CD14-positive monocyte (primary cell): Measurements from ENCODE around the gene NUTM2G. TPM values are rescaled to one million over a fixed set of nuclear protein-coding genes. Genes with fewer than 3 reads are reported as not detected.
"Not testable (repeated sequence)": the region's sequence is repeated elsewhere in the genome, so short reads cannot be mapped to it uniquely, and the experiment has no call there.

Experiments used
- DNase-seq, 3 donors: peaks; one replicate each; pipeline ENCODE4 v3.0.0-alpha.2; 2011 to 2022
- H2AFZ ChIP-seq: 2 replicates; pipeline ENCODE4 v1.6.0; 2012; ENCODE audit warnings: mild to moderate bottlenecking, low read depth, low read length, inconsistent platforms; ENCODE audit not compliant: insufficient read depth, poor library complexity, severe bottlenecking
- H3K27ac ChIP-seq, 2 donors: 1 replicate in 1 of 2; 2 replicates in 1 of 2; pipeline ENCODE4 v1.5.1; 2012 to 2013; ENCODE audit warnings: low read length in 2 of 2, control low read depth in 1 of 2, inconsistent platforms in 1 of 2, low read depth in 1 of 2, mild to moderate bottlenecking in 1 of 2
- H3K27me3 ChIP-seq, 2 donors: one replicate each; pipeline versions ENCODE4 v1.6.0 to v1.6.1; 2011 to 2013; ENCODE audit warnings: low read length in 2 of 2; ENCODE audit not compliant: control insufficient read depth in 2 of 2, insufficient read depth in 2 of 2
- H3K36me3 ChIP-seq, 2 donors: replicated peaks in 1 of 2; 1 replicate in 1 of 2; 2 replicates in 1 of 2; pipeline versions ENCODE4 v1.5.1 to v1.6.1; 2012 to 2013; ENCODE audit warnings: low read length in 2 of 2, control low read depth in 1 of 2, inconsistent platforms in 1 of 2, mild to moderate bottlenecking in 1 of 2; ENCODE audit not compliant: insufficient read depth in 2 of 2, control insufficient read depth in 1 of 2
- H3K4me1 ChIP-seq, 2 donors: 1 replicate in 1 of 2; 2 replicates in 1 of 2; pipeline versions ENCODE4 v1.5.1 to v1.6.1; 2012 to 2013; ENCODE audit warnings: low read length in 2 of 2, control low read depth in 1 of 2, inconsistent platforms in 1 of 2, mild to moderate bottlenecking in 1 of 2, moderate library complexity in 1 of 2; ENCODE audit not compliant: insufficient read depth in 2 of 2, control insufficient read depth in 1 of 2
- H3K4me2 ChIP-seq: replicated peaks from 2 replicates; pipeline ENCODE3; 2012; ENCODE audit warnings: low read length, moderate library complexity, mild to moderate bottlenecking; ENCODE audit not compliant: poor library complexity, severe bottlenecking; ENCODE audit errors: extremely low read depth
- H3K4me3 ChIP-seq, 3 experiments: fragments of 200-600 bp in 1 of 3; sonication (generic) in 1 of 3; replicated peaks in 1 of 3; 1 replicate in 2 of 3; 2 replicates in 1 of 3; pipeline ENCODE4 v1.5.1; 2011 to 2013; ENCODE audit warnings: low read length in 3 of 3, mild to moderate bottlenecking in 3 of 3, control low read depth in 2 of 3, low read depth in 2 of 3, inconsistent platforms in 1 of 3, moderate library complexity in 1 of 3
- H3K79me2 ChIP-seq: 2 replicates; pipeline ENCODE4 v1.6.0; 2012; ENCODE audit warnings: mild to moderate bottlenecking, control low read depth, inconsistent platforms, low read length, moderate library complexity; ENCODE audit not compliant: insufficient read depth
- H3K9ac ChIP-seq: 2 replicates; pipeline ENCODE4 v1.6.0; 2017; ENCODE audit warnings: low read length, mild to moderate bottlenecking; ENCODE audit not compliant: insufficient read depth, poor library complexity, severe bottlenecking
- H3K9me3 ChIP-seq, 2 donors: replicated peaks in 1 of 2; 1 replicate in 1 of 2; 2 replicates in 1 of 2; pipeline versions ENCODE4 v1.5.1 to v1.6.1; 2012 to 2013; ENCODE audit warnings: low read length in 2 of 2, control low read depth in 1 of 2; ENCODE audit not compliant: control insufficient read depth in 1 of 2, insufficient read depth in 1 of 2
- H4K20me1 ChIP-seq: 2 replicates; pipeline ENCODE4 v1.6.0; 2012; ENCODE audit warnings: mild to moderate bottlenecking, low read length, control low read depth, moderate library complexity; ENCODE audit not compliant: insufficient read depth
- H3K27ac Mint-ChIP-seq, 7 donors: one replicate each; pipeline ENCODE4 v1.8.0; 2020; ENCODE audit warnings: mild to moderate bottlenecking in 7 of 7, mixed read lengths in 7 of 7, moderate library complexity in 6 of 7, inconsistent platforms in 2 of 7
- H3K27me3 Mint-ChIP-seq, 3 donors: one replicate each; pipeline ENCODE4 v1.8.0; 2021 to 2022; ENCODE audit warnings: low read depth in 3 of 3, mild to moderate bottlenecking in 3 of 3, mixed read lengths in 3 of 3, moderate library complexity in 3 of 3, inconsistent platforms in 1 of 3
- H3K36me3 Mint-ChIP-seq, 2 donors: one replicate each; pipeline ENCODE4 v1.8.0; 2020; ENCODE audit warnings: mixed read lengths in 2 of 2, inconsistent platforms in 1 of 2, mild to moderate bottlenecking in 1 of 2
- H3K4me1 Mint-ChIP-seq: one replicate; pipeline ENCODE4 v1.8.0; 2020; ENCODE audit warnings: mild to moderate bottlenecking, mixed read lengths
- H3K4me3 Mint-ChIP-seq, 2 donors: one replicate each; pipeline ENCODE4 v1.8.0; 2020; ENCODE audit warnings: mild to moderate bottlenecking in 2 of 2, mixed read lengths in 2 of 2, moderate library complexity in 1 of 2
- H3K9me3 Mint-ChIP-seq, 7 donors: one replicate each; pipeline ENCODE4 v1.8.0; 2020 to 2022; ENCODE audit warnings: mixed read lengths in 7 of 7, mild to moderate bottlenecking in 6 of 7, moderate library complexity in 6 of 7, inconsistent platforms in 2 of 7
- WGBS: methylation state at CpG from one replicate; pipeline ENCODE4 v1.1.5; 2013; ENCODE audit warnings: missing lambda C conversion rate; ENCODE audit not compliant: insufficient coverage; 5-methylcytosine and 5-hydroxymethylcytosine counted together
- intact Hi-C, 2 donors: fragments of 100-400 bp; cut with micrococcal nuclease; formaldehyde crosslinking; loops; one replicate each; pipeline versions ENCODE4 v1.15.0 to v1.15.1; 2023
- polyA plus RNA-seq, 3 donors: library from polyadenylated mRNA; depleted of rRNA in 1 of 3; unstranded in 2 of 3; stranded (reverse) in 1 of 3; fragments of 300-500 nt in 2 of 3; fragments of >200 nt in 1 of 3; fragmentation: Illumina TruSeq in 2 of 3; gene quantifications; 1 replicate in 2 of 3; 2 replicates in 1 of 3; pipeline ENCODE4 v1.2.3, GENCODE V29; 2012 to 2021

Gene NUTM2G
- polyA plus RNA-seq, 3 donors, result not detected

- H3K4me3 Mint-ChIP-seq, result not testable (repeated sequence)
- WGBS, result no CpG with 5 or more reads among the region's 5 CpGs
Observed at GRCh38 chr9:96904947-96905722, 23.5 kb upstream of the NUTM2G start.

GRCh38 chr9:96908479-96908878 lies 20.2 kb upstream of the NUTM2G start:
- H3K9me3 Mint-ChIP-seq, H3K27ac ChIP-seq, H3K27me3 Mint-ChIP-seq, H3K79me2 ChIP-seq, H2AFZ ChIP-seq, H3K4me3 ChIP-seq, H3K4me1 Mint-ChIP-seq, H3K27ac Mint-ChIP-seq, H3K9me3 ChIP-seq, intact Hi-C loops, H3K27me3 ChIP-seq, H4K20me1 ChIP-seq, H3K4me1 ChIP-seq, H3K9ac ChIP-seq, H3K36me3 ChIP-seq, H3K36me3 Mint-ChIP-seq, DNase-seq, H3K4me2 ChIP-seq, H3K4me3 Mint-ChIP-seq: not testable (repeated sequence)
- WGBS, result no CpG with 5 or more reads among the region's 3 CpGs

More at GRCh38 chr9:96904947-96905722, 23.5 kb upstream of the NUTM2G start:
- H3K4me3 ChIP-seq, H3K27ac Mint-ChIP-seq, H3K27me3 Mint-ChIP-seq, DNase-seq, H3K4me1 ChIP-seq, H3K36me3 ChIP-seq, H3K4me1 Mint-ChIP-seq, H3K9me3 Mint-ChIP-seq, H3K9me3 ChIP-seq, H3K27me3 ChIP-seq, H2AFZ ChIP-seq, intact Hi-C loops, H3K27ac ChIP-seq, H3K9ac ChIP-seq, H4K20me1 ChIP-seq, H3K36me3 Mint-ChIP-seq, H3K79me2 ChIP-seq, H3K4me2 ChIP-seq: not testable (repeated sequence)

GRCh38 chr9:96915539-96915938 lies 13.1 kb upstream of the NUTM2G start:
- H3K79me2 ChIP-seq, H4K20me1 ChIP-seq, H2AFZ ChIP-seq, H3K36me3 ChIP-seq, H3K4me3 ChIP-seq, H3K9me3 Mint-ChIP-seq, H3K27ac ChIP-seq, H3K4me1 ChIP-seq, H3K27ac Mint-ChIP-seq, H3K27me3 Mint-ChIP-seq, H3K4me2 ChIP-seq, H3K4me3 Mint-ChIP-seq, H3K9me3 ChIP-seq, H3K9ac ChIP-seq, DNase-seq, H3K27me3 ChIP-seq, intact Hi-C loops, H3K4me1 Mint-ChIP-seq: not testable (repeated sequence)
- no CpG with 5 or more reads among the region's 2 CpGs for WGBS
- peaks cover 6 to 21% of the 10 kb centered on the region in 2 donors for H3K36me3 Mint-ChIP-seq

GRCh38 chr9:96916531-96916930 lies 12.1 kb upstream of the NUTM2G start:
- H3K9ac ChIP-seq, H3K9me3 Mint-ChIP-seq, H4K20me1 ChIP-seq, H3K79me2 ChIP-seq, H3K9me3 ChIP-seq, H3K27ac ChIP-seq, DNase-seq, H3K4me1 ChIP-seq, H2AFZ ChIP-seq, H3K4me3 ChIP-seq, H3K4me2 ChIP-seq, intact Hi-C loops, H3K27me3 ChIP-seq, H3K36me3 ChIP-seq, H3K4me3 Mint-ChIP-seq, H3K27me3 Mint-ChIP-seq, H3K4me1 Mint-ChIP-seq, H3K27ac Mint-ChIP-seq: not testable (repeated sequence)
- peaks cover 6 to 21% of the 10 kb centered on the region in 2 donors for H3K36me3 Mint-ChIP-seq
- no CpG with 5 or more reads among the region's 6 CpGs for WGBS
